Measurements from ENCODE around the gene MIS18A.

GRCh38 chr21:32297449-32297848 is 18.6 kb upstream of the MIS18A start:
- TF ChIP-seq REST (IDR thresholded peaks at IDR 0.05; ENCODE audit: unreplicated experiment) (no peak), JUNB (IDR thresholded peaks at IDR 0.05; ENCODE audit: unreplicated experiment) (no peak)
